ENCODE results near the gene TLE3. TPM values are rescaled to one million over a fixed set of nuclear protein-coding genes. Genes with fewer than 3 reads are reported as not detected.

TLE3 gene
- polyA plus RNA-seq, 3 donors, result 12.8 to 117 (median 23.6) TPM

DNA sequence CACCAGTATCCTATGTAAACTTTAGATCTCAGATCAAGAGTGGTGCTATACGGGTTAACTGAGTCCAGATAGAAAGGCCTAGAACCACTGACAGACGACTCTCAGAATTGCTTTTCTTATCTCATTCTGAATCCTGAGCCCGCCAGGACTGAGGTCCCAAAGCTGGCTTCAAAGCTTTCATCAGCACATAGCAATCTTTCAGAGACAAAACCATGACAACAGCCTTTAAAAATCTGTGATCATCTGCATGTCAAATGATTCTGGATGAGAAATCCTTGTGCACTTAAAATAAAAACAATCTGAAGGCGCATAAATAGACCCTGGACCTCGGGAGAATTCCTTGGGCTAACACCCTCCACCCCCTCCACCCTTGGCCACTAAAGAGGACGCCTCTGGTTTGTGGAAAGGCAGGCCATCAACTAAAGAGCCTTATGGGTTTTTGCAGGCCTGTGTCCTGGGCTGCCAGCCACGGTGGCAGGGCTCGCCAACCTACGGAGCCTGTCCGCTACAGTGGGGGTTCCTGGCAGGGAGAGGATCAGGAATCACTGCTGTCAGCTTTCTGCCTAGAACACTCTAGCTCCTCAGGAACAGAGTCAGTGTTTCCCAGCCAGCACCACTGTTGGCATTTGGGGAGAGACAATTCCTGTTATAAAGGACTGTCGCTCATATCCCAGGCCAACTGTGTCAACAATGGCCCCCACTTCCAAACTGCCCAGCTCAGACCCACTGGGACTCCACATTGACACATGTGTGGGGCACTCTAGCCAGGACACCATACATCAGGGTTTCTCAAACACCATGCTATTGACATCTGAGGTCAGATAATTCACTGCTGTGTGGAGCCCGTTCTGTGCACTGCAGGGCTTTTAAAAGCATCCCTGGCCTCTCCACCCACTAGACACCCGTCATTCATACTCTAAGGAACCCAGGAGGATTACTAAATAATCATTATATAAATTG lies 20.2 kb downstream of the TLE3 start:
- no peak overlapping the region for H2AFZ ChIP-seq (ENCODE audit: insufficient read depth, low read depth, low read length, poor library complexity, severe bottlenecking)
- intact Hi-C loops (cut with micrococcal nuclease), result no loop called here
- peaks cover 16% of the 10 kb centered on the region for H3K79me2 ChIP-seq (ENCODE audit: insufficient read depth, low read length)
- H3K36me3 ChIP-seq (replicated peaks in 1 of 2; ENCODE audit: control insufficient read depth in 1 of 2, insufficient read depth in 2 of 2, low read length in 2 of 2), result peaks cover 80 to 100% of the 10 kb centered on the region in 2 donors
- Mint-ChIP-seq H3K4me1 (peaks cover 3% of the 10 kb centered on the region), H3K9me3 (peaks cover 0 to 1% (median 0%) of the 10 kb centered on the region in 7 donors), H3K27me3 (ENCODE audit: low read depth in 3 of 3) (peaks cover 0 to 1% (median 0%) of the 10 kb centered on the region in 3 donors), H3K27ac (peak overlapping the region in 2 of 7 donors; percentile 27 to 54), H3K36me3 (peaks cover 92 to 97% of the 10 kb centered on the region in 2 donors), H3K4me3 (no peak overlapping the region)
- peaks cover 100% of the 10 kb centered on the region for H4K20me1 ChIP-seq (ENCODE audit: insufficient read depth, low read length)
- no peak for DNase-seq
- TF ChIP-seq CTCF (IDR thresholded peaks at IDR 0.05), result no peak
- no peaks in the 10 kb centered on the region for H3K4me1 ChIP-seq (ENCODE audit: control insufficient read depth in 1 of 2, insufficient read depth in 2 of 2, low read length in 2 of 2)
- no peak overlapping the region for H3K4me3 ChIP-seq (replicated peaks in 1 of 3; ENCODE audit: low read depth in 2 of 3, low read length in 3 of 3)
- 96% methylated on average over 9 of the region's 13 CpGs for WGBS (ENCODE audit: insufficient coverage)
- H3K27me3 ChIP-seq (ENCODE audit: control insufficient read depth in 2 of 2, insufficient read depth in 2 of 2, low read length in 2 of 2), result no peaks in the 10 kb centered on the region
- no peak overlapping the region for H3K27ac ChIP-seq (ENCODE audit: low read depth in 1 of 2, low read length in 2 of 2)
- H3K9ac ChIP-seq (ENCODE audit: insufficient read depth, low read length, poor library complexity, severe bottlenecking), result no peak overlapping the region
- no peaks in the 10 kb centered on the region for H3K9me3 ChIP-seq (replicated peaks in 1 of 2; ENCODE audit: control insufficient read depth in 1 of 2, insufficient read depth in 1 of 2, low read length in 2 of 2)
- no peak overlapping the region for H3K4me2 ChIP-seq (replicated peaks; ENCODE audit: extremely low read depth, low read length, poor library complexity, severe bottlenecking)

DNA sequence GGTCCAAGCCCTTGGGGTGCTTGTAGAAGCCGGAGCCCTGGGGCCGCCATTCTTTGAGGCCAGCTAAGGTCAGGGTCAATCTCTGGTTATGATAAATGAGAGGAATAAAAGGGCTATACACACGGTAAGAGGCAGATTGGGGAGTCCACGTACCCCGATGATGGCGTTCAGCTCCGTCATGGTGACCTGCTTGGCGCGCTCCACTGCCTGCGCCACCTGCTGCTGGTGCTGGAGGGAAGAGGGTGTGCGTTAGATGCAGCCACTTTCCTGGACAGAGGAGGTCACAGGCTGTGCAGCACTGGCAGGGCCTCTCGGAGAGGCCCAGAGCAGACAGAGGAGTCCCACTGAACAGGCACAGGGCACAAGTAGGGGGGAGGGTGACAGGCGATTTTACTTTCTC lies 23.3 kb downstream of the TLE3 start:
- H3K9me3 ChIP-seq (replicated peaks in 1 of 2; ENCODE audit: control insufficient read depth in 1 of 2, insufficient read depth in 1 of 2, low read length in 2 of 2), result no peaks in the 10 kb centered on the region
- no peak overlapping the region for H3K9ac ChIP-seq (ENCODE audit: insufficient read depth, low read length, poor library complexity, severe bottlenecking)
- intact Hi-C loops (cut with micrococcal nuclease), result no loop called here
- H3K4me2 ChIP-seq (replicated peaks; ENCODE audit: extremely low read depth, low read length, poor library complexity, severe bottlenecking), result no peak overlapping the region
- peaks cover 0 to 1% (median 0%) of the 10 kb centered on the region in 3 donors for H3K27me3 Mint-ChIP-seq (ENCODE audit: low read depth in 3 of 3)
- H3K27ac ChIP-seq (ENCODE audit: low read depth in 1 of 2, low read length in 2 of 2), result no peak overlapping the region
- H3K4me1 ChIP-seq (ENCODE audit: control insufficient read depth in 1 of 2, insufficient read depth in 2 of 2, low read length in 2 of 2), result no peaks in the 10 kb centered on the region
- peak overlapping the region in 1 of 7 donors; percentile 64 for H3K27ac Mint-ChIP-seq
- DNase-seq, result no peak
- no peak overlapping the region for H3K4me3 ChIP-seq (replicated peaks in 1 of 3; ENCODE audit: low read depth in 2 of 3, low read length in 3 of 3)
- peaks cover 9% of the 10 kb centered on the region for H3K79me2 ChIP-seq (ENCODE audit: insufficient read depth, low read length)
- no peak overlapping the region for H3K4me3 Mint-ChIP-seq
- peaks cover 100% of the 10 kb centered on the region for H4K20me1 ChIP-seq (ENCODE audit: insufficient read depth, low read length)
- H3K36me3 ChIP-seq (replicated peaks in 1 of 2; ENCODE audit: control insufficient read depth in 1 of 2, insufficient read depth in 2 of 2, low read length in 2 of 2), result peaks cover 84 to 100% of the 10 kb centered on the region in 2 donors
- TF ChIP-seq CTCF (IDR thresholded peaks at IDR 0.05), result no peak
- peaks cover 7% of the 10 kb centered on the region for H3K4me1 Mint-ChIP-seq
- no peaks in the 10 kb centered on the region for H3K27me3 ChIP-seq (ENCODE audit: control insufficient read depth in 2 of 2, insufficient read depth in 2 of 2, low read length in 2 of 2)
- 97% methylated on average over 11 of the region's 13 CpGs for WGBS (ENCODE audit: insufficient coverage)
- H3K36me3 Mint-ChIP-seq, result peaks cover 92 to 97% of the 10 kb centered on the region in 2 donors
- peaks cover 0 to 1% (median 0%) of the 10 kb centered on the region in 7 donors for H3K9me3 Mint-ChIP-seq
- no peak overlapping the region for H2AFZ ChIP-seq (ENCODE audit: insufficient read depth, low read depth, low read length, poor library complexity, severe bottlenecking)
